CD4-positive, alpha-beta T cell treated with Interleukin-4 for 1 hour (primary cell): ENCODE measurements around the gene ABHD2.
"Not testable (repeated sequence)": the region's sequence is repeated elsewhere in the genome, so short reads cannot be mapped to it uniquely, and the experiment has no call there.

Experiments used
- DNase-seq, 2 donors: peaks; one replicate each; pipeline ENCODE4 v3.0.0-alpha.2; 2020 to 2022

Gene ABHD2

GRCh38 chr15:89121414-89121813 is 33.2 kb downstream of the ABHD2 start:
- DNase-seq = no peak

GRCh38 chr15:89122505-89123180 is 34.4 kb downstream of the ABHD2 start:
- no peak for DNase-seq

- DNase-seq = no peak
These were observed 34.9 kb downstream of the ABHD2 start for GRCh38 chr15:89123181-89123525.

- no peak for DNase-seq
These were observed 37.0 kb downstream of the ABHD2 start for GRCh38 chr15:89125088-89125826.

- DNase-seq = no peak
These were observed 37.8 kb downstream of the ABHD2 start for GRCh38 chr15:89126009-89126408.

- DNase-seq = no peak
These were observed 38.9 kb downstream of the ABHD2 start for GRCh38 chr15:89127054-89127702.

GRCh38 chr15:89128320-89129122 is 40.3 kb downstream of the ABHD2 start:
- DNase-seq = no peak

GRCh38 chr15:89129123-89129815 is 41.0 kb downstream of the ABHD2 start:
- peak; percentile 55 to 63 for DNase-seq

GRCh38 chr15:89129816-89130134 is 41.5 kb downstream of the ABHD2 start:
- no peak for DNase-seq

- peak; percentile 48 for DNase-seq
These were observed 41.9 kb downstream of the ABHD2 start for GRCh38 chr15:89130201-89130600.

GRCh38 chr15:89131731-89132130 is 43.5 kb downstream of the ABHD2 start:
- no peak for DNase-seq

- peak; percentile 17 to 55 for DNase-seq
These were observed 44.6 kb downstream of the ABHD2 start for GRCh38 chr15:89132611-89133507.

- not testable (repeated sequence) for DNase-seq
These were observed 47.3 kb downstream of the ABHD2 start for GRCh38 chr15:89135387-89136077.

GRCh38 chr15:89136078-89136806 is 48.0 kb downstream of the ABHD2 start:
- no peak for DNase-seq

GRCh38 chr15:89136818-89137772 is 48.8 kb downstream of the ABHD2 start:
- peak in 1 of 2 donors; percentile 18 for DNase-seq

GRCh38 chr15:89137926-89138325 is 49.7 kb downstream of the ABHD2 start:
- DNase-seq = no peak

- no peak for DNase-seq
These were observed 50.9 kb downstream of the ABHD2 start for GRCh38 chr15:89138999-89139612.
